Measurements from ENCODE around the gene PGAP1. TPM values are rescaled to one million over a fixed set of nuclear protein-coding genes. Genes with fewer than 3 reads are reported as not detected.

The PGAP1 gene
- total and polyA plus RNA-seq, 12 donors = 0.99 to 9.8 (median 5.6) TPM

DNA sequence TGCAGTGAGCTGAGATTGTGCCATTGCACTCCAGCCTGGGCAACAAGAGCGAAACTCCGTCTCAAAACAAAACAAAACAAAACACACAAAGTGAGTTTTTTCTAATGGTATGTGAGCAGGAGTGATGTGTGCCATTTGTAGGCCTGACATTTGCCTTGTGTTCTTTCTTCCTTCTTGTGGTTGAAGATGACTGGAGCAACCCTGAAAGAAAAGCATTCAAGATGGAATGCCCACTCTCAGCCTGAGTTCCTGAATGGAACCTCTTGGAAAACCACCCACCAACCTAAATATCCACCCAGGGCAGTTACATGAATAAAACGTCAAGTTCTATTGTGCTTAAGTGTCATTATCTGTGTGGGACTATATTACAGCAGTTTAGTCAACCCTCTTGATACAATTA lies 26.5 kb downstream of the PGAP1 start:
- Histone ChIP-seq H3K9me3 (no peaks in the 10 kb centered on the region), H3K36me3 (peaks cover 0 to 76% (median 20%) of the 10 kb centered on the region in 9 donors), H3K27me3 (no peaks in the 10 kb centered on the region), H3K4me1 (no peaks in the 10 kb centered on the region), H3K27ac (no peak overlapping the region), H3K4me3 (no peak overlapping the region)
- ATAC-seq = no peak
- intact Hi-C loops (cut with DNase I) = no loop called here
- no peak for DNase-seq
- TF ChIP-seq, protein P1, sequence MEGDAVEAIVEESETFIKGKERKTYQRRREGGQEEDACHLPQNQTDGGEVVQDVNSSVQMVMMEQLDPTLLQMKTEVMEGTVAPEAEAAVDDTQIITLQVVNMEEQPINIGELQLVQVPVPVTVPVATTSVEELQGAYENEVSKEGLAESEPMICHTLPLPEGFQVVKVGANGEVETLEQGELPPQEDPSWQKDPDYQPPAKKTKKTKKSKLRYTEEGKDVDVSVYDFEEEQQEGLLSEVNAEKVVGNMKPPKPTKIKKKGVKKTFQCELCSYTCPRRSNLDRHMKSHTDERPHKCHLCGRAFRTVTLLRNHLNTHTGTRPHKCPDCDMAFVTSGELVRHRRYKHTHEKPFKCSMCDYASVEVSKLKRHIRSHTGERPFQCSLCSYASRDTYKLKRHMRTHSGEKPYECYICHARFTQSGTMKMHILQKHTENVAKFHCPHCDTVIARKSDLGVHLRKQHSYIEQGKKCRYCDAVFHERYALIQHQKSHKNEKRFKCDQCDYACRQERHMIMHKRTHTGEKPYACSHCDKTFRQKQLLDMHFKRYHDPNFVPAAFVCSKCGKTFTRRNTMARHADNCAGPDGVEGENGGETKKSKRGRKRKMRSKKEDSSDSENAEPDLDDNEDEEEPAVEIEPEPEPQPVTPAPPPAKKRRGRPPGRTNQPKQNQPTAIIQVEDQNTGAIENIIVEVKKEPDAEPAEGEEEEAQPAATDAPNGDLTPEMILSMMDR (IDR thresholded peaks at IDR 0.05) = no peak
- 91 to 95% methylated on average over 3 of the region's 3 CpGs for WGBS, 2 donors

DNA sequence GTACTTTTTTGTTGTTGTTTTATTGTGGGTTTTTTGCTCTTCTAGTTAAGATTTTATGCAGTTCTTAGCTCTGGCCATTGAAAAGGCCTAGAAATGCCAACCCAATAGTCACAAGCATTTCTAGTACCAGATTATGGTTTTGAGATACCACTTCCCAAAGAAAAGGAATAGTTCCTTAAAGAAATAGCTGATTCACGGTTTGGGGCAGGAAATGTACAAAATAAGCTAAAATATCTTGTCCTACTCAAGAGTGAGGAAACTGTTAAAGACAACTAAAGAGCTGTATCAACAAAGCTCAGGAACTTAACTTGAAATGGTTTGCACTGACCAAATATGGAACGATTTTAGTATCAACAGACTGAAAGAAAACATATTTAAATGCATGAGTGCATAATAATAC lies 35.4 kb downstream of the PGAP1 start:
- ATAC-seq (no peak), DNase-seq (no peak)
- Histone ChIP-seq H3K4me1 (no peaks in the 10 kb centered on the region), H3K36me3 (peaks cover 0 to 74% (median 6%) of the 10 kb centered on the region in 9 donors), H3K27ac (no peak overlapping the region), H3K9me3 (no peaks in the 10 kb centered on the region), H3K4me3 (no peak overlapping the region), H3K27me3 (no peaks in the 10 kb centered on the region)
- 75 to 85% methylated on average over 2 of the region's 2 CpGs for WGBS, 2 donors
- intact Hi-C loops (cut with DNase I) = no loop called here
- TF ChIP-seq, protein P1 (IDR thresholded peaks at IDR 0.05) = no peak

DNA sequence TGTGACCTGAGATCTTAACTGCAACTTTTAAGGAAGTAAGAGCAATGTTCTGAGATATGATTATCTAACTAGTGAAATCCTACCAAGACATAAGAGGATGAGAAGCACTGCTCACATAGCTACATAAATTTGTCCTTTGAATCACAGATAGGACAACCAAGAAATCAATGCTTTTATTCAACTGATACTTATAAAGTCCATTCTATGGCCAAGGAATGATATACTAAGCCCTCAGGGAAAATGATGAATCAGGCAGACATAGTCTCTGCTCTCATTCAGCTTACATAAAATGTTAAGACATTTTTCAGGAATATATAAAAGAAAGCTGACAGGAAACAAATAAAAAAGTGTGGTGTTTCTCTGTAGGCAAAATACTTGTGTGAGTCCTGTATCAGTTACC lies 39.1 kb downstream of the PGAP1 start:
- H3K36me3 ChIP-seq = peaks cover 0 to 76% (median 5%) of the 10 kb centered on the region in 9 donors
- TF ChIP-seq, protein P1 (IDR thresholded peaks at IDR 0.05) = no peak
- H3K4me3 ChIP-seq = no peak overlapping the region
- H3K27me3 ChIP-seq = no peaks in the 10 kb centered on the region
- H3K27ac ChIP-seq = no peak overlapping the region
- ATAC-seq (no peak), DNase-seq (no peak)
- no peaks in the 10 kb centered on the region for H3K9me3 ChIP-seq
- H3K4me1 ChIP-seq = no peaks in the 10 kb centered on the region
- intact Hi-C loops (cut with DNase I) = no loop called here

DNA sequence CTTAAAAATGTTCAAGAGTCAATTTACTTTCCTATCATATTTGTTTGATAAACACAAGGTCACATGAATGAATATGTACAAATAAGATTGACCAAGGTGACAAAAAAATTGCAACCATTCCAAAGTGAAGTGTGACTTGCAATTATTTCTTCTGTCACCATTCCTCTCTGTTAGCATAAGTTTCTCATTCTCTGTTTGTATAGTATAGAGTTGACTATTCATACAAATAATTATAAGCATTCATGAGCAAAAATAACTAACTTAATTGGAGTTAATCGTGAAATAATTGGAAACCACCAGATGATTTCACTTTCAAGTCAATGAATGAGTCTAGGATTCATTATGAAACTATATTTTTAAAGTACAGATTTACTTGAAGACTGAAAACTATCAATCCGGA lies 42.1 kb downstream of the PGAP1 start:
- intact Hi-C loops (cut with DNase I) = no loop called here
- H3K36me3 ChIP-seq = peaks cover 0 to 80% (median 10%) of the 10 kb centered on the region in 9 donors

More for the DNA sequence above, 42.1 kb downstream of the PGAP1 start:
- no peak overlapping the region for H3K4me3 ChIP-seq
- TF ChIP-seq, protein P1 (IDR thresholded peaks at IDR 0.05) = no peak
- ATAC-seq (no peak), DNase-seq (no peak)
- H3K4me1 ChIP-seq = no peaks in the 10 kb centered on the region
- H3K27me3 ChIP-seq = no peaks in the 10 kb centered on the region
- 91 to 96% methylated on average over 2 of the region's 2 CpGs for WGBS, 2 donors
- H3K9me3 ChIP-seq = peaks cover 0 to 8% (median 0%) of the 10 kb centered on the region in 11 donors
- no peak overlapping the region for H3K27ac ChIP-seq
